ENCODE data around the gene SBNO2.
"Not testable (repeated sequence)": the region's sequence is repeated elsewhere in the genome, so short reads cannot be mapped to it uniquely, and the experiment has no call there.

Gene SBNO2

GRCh38 chr19:1132552-1133383 is 41.3 kb downstream of the SBNO2 start:
- peak; percentile 42 for DNase-seq

- peak; percentile 87 for DNase-seq
Measured at GRCh38 chr19:1131718-1132551, 42.1 kb downstream of the SBNO2 start.

DNA sequence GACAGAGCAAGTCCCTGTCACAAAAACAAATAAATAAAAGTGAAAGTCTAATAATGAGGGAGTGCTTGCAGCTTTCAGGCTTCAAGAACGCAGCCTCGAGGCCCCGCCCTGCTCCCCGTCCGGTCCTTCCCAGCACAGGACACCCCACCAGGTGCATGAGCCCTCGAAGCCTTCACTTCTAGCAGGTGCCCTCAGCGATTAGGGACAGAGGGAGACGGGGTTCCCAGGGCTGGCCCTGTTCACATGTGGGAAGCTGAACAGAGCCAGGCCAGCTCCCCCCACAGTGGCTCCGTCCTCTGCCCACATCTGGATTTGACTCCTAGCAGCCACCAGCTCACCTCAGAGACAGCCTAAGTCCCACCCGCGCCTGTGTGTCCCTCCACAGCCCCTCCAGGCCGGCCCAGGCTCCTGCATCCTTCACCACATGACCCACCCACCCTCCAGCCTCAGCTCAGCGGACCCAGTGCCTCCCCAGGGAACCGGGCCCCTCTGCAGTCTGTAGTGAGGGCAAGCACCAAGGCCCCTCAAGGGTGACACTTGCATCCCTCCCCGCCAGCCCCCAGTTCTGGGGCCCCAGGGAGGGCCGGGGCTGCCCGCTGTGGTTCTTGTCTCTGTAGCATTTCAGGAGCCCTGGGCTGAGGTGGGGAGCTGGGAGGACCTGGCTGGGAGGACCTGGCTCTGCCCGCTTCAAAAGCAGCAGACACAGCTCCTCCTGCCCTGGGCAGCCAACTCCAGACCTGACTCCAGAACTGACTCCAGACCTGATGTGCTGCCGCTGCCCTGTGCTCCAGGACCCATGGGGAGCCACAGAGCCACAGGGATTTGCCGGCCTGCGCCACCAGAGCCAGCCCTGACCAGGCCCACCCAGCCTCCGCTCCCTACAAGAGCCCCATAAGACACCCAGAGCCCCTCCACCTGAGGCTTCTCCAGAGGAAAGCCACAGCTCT is 43.0 kb downstream of the SBNO2 start:
- peak; percentile 49 for DNase-seq

DNA sequence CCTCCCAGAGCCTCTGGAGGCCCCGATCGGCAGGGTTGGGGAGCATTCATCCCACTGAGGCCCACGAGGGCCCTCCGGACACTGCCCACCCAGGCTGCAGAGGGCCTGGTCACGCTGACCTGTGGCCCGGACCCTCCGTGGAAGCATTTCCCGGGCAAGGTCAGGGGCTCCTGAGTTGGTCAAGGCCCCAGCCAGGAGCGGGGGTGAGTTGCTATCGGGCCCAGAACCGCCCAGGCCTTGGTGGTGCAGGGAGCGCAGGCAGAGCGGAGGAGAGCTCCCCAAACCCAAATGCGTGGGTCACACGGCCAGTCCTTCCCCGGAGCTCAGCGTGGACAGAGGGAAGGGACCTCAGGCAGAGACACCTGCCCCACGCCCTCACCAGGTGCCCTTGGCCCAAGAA is 44.5 kb downstream of the SBNO2 start:
- no peak for DNase-seq

GRCh38 chr19:1129084-1129483 is 45.0 kb downstream of the SBNO2 start:
- DNase-seq = not testable (repeated sequence)

GRCh38 chr19:1128106-1128505 is 46.0 kb downstream of the SBNO2 start:
- DNase-seq = no peak

DNA sequence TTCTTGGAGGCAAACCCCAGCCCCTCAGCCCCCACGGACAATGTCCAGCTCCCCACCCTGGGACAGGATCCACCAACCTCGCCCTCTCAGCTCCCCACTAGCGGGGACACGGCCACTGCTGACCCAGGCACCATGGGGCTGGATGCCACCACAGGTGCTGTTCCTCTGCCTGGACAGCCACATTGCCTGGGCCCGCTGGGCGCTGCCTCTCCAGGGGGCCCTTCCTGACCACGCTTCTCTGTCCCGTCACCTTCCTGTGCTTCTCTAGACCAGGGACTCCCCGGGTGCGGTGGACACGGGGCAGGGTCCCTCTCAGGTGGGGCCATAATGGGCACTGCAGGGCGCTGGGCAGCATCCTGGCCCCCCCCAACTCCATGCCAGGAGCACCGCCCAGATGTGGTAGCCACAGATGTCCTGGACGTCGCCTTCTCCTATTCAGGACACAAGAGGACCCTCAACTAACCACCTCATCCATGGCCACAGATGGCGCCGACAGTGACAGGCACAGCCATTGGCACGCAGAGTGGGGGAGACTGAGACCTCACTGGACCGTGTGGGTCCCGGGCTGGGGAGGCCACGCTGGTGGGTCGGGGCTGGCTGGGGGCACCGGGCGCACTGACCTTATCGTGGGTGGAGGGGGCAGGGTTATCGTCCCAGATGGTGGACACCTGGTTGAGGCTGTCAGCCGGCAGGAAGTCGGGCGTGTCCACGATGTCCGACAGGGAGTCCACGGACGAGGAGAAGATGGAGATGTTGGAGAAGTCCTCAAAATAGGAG is 46.9 kb downstream of the SBNO2 start:
- DNase-seq = no peak

DNA sequence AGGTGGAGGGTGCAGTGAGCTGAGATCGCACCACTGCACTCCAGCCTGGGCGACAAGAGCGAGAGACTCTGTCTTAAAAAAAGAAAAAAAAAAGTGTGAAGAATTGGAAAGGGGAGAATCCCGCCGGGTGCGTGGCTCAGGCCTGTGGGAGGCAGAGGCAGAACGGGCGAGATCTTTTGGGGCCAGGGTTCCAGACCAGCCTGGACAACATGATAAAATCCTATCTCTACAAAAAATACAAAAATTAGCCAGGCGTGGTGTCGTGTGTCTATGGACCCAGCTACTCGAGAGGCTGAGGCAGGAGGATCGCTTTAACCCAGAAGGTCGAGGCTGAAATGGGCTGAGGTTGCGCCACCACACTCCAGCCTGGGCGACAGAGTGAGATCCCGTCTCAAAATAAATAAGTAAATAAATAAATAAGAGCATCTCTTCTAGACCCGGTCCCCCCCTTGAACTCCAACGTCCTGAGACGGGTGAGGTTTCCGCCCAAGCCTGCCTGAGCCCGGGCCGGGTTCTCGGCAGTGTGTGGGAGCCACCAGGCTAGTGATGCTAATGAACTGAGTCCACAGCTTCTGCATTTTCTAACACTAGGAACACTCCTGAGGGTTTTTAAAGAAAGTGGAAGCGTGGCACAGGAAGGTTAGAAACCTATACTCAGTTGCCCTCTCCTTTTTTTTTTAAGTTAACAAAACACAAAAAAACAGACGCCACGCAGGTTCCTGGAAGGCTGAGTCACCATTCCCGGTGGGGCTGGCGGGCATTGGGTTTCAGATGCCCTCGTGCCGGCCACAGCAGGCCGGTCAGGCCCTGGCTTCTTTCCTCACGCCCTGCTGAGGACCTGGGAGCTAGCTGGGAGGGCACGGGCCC is 48.2 kb downstream of the SBNO2 start:
- no peak for DNase-seq

GRCh38 chr19:1123885-1124677 is 50.0 kb downstream of the SBNO2 start:
- DNase-seq = no peak

- DNase-seq = no peak
Measured at GRCh38 chr19:1123381-1123780, 50.7 kb downstream of the SBNO2 start.

GRCh38 chr19:1122972-1123363 is 51.1 kb downstream of the SBNO2 start:
- peak; percentile 36 for DNase-seq

- no peak for DNase-seq
Measured at GRCh38 chr19:1122021-1122971, 51.8 kb downstream of the SBNO2 start.

DNA sequence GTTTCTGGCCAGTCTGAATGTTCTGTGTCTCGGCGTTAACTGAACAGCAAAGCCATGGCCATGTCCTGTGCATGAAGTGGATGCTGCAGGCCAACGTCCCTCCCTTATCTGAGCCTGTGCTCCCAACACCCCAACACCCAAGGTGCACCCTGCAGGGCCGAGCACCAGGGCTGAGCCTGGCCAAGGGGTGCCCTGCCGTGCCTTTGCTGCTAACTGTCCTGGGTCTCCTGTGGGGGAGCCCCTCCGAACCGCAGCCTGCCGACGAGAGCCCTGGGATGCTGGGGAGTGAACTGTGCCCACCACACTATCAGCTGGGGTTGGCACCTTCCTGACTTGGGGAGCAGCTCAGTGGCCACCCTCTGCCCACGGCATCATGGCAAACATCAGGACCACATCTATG is 52.7 kb downstream of the SBNO2 start:
- DNase-seq = no peak

DNA sequence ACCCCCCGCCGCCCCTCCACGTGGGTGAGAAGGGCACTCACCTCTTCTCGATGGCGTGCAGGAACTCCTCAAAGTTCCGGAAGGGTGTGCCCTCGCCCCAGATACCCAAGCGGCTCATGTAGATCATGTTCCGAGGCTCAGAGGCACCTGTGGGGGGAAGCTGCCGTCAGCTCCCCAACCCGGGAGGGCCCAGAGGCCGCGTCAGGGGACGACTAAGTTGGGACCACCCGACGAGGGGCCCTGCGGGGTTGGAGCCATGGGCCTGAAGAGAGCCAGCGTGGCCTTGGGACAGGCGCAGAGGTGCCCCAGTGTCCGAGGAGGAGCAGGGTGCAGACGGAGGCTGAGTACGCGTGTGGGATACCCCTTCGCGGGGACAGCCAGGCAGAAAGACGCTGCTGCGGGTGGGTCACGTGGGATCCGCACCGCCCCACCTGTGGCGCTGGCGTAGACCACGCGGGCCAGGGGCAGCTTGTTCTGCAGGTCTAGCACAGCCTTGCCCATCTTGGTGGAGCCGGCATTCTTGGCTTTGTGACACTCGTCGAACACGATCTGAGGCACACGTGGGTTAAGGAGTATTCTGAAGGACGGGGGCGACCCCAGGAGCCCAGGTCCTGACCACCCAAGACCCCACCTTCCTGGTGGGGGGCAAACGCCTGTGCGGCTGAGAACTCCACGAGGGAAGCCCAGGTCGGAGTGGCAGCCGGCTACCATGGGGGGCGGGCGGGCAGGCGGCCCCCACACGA is 54.4 kb downstream of the SBNO2 start:
- DNase-seq = no peak

GRCh38 chr19:1118999-1119398 is 55.1 kb downstream of the SBNO2 start:
- no peak for DNase-seq

- no peak for DNase-seq
Measured at GRCh38 chr19:1117654-1118053, 56.4 kb downstream of the SBNO2 start.

- DNase-seq = no peak
Measured at GRCh38 chr19:1116726-1117581, 57.1 kb downstream of the SBNO2 start.
